ENCODE data around the gene HSDL1.

HSDL1 gene

DNA sequence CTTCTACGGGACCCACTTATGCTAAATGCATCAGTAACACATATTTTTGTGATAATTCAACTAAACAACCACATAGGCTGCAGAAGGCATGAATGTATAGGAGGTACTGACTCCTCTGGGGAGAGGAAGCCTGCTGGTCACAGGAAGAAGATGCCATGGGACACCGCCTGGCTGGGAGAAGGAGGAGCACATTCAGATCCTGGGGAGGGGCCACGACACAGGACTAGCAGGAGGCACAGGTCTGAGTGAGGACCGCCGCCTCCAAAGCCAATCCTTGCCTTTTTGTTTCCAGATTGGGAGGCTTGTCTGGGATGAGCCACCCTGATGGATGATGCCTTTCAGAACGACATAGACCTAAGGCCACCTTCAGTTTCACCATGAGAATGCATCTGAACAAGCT, 62.9 kb downstream of the HSDL1 start:
- DNase-seq (ENCODE audit: low read depth, low spot score), result peak; percentile 34

DNA sequence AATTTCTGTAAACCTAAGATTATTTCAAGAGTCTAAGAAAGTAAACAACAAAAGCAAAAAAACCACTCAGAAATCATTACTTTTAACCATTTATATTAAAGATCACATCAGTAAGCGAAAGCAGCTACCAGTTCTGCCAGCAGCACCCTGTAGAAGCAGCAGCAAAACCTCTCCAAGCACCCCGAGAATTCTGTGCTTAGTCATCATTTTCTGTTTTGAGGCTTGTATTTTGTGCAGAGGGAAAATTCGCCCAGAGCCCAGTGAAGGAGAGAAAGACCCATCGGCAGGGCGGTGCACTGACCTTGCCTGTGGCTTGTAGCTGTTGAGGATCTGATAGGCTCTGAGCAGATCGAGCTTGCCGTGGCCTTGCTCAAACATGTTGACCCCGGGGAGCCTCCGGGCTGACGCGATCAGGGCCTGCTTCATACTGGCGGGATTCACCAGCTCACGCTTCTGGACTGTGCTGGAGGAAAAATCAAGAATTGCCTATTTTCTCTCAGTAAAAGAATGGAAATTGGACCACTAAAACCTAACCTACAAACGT, 63.5 kb downstream of the HSDL1 start:
- no peak for DNase-seq (ENCODE audit: low read depth, low spot score)

DNA sequence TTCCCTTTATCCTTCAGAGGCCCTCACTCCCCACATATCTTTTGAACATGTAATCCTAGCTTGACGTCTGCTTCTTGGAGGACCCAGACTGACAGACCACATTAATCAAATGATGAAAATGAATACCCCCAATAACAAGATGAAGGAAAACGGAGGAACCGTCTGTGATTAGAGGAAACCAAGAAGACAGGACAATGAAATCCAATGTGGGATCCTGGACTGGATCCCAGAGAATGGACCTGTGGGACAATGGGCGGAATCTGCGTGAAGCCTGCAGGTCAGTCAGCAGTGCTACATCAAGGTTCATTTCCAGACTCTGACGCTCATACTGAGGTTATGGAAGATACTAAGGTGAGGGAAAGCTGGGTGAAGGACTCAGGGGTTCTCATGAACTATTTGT, 64.2 kb downstream of the HSDL1 start:
- DNase-seq (ENCODE audit: low read depth, low spot score), result no peak

DNA sequence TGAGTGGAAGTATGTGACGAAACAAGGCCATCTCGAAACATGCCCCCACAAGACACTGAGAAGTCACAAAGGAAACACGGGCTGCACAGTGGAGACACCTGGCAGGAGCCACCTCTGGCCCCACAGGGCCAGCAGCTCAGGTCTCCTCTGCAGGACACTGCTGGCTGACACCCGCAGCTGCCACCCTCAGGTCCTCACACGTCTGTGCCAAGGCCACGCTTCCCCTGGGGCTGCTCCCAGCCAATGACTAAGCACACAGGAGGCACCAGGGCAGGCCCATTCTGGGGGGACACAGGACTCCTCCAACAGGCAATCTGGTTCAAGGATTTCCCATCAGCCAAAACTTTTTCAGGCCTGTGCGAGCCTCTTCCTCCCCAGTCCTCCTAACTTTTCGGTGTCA, 64.6 kb downstream of the HSDL1 start:
- no peak for DNase-seq (ENCODE audit: low read depth, low spot score)

DNA sequence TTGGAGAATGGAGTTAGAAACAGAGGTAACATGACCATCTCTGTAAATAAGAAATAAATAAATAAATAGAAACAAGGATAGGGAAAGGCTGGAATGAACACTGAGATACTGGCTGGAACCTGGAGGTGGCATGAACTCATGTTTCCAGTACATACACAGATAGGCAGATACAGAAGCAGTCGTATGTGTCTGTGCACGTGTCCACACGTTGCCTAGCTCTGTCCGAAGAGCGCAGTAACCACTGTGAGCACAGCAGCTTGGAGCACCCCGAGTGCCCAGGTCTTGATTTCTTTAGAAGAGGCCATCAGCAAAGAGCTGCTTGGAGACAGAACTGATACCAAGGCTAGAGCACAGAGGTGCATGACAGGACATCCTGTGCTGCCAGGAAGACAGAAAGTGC, 65.3 kb downstream of the HSDL1 start:
- no peak for DNase-seq (ENCODE audit: low read depth, low spot score)

DNA sequence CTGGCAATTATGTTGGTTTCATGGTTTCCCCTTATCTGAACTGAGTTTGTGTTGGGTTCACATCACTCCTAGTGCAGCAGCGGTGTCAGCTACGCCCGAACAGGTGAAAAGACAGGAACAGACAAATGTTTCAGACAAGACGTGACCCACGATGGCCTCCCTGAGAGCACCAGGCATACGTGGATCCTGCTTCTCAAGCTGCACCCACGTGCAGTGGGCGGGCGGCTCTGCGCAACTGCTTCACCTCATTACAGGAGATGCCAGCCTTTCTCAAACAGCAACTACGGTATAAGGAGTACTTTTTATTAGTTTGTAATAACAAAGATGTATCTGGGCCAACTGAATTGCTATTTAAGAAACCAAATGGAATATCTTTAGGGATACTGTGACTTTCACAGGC, 69.6 kb downstream of the HSDL1 start:
- no peak for DNase-seq (ENCODE audit: low read depth, low spot score)

DNA sequence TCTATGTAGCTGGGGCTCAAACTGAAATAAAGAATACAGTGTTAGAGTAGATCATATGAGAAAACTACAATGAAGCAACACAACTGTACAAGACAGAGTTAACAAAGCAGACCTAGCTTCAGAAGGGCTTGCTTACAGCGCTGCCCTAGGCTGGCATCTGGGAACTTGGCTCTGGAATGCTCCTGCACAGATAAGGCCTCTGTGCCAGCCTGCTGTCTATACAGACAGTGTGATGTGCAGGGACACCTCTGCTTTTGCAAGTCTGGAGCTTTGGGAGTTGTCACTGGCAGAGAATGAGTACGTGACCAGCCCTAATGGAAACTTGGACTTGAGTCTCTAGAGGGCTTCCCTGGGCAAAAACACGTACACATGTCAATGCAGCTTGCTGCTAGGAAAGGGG, 70.3 kb downstream of the HSDL1 start:
- no peak for DNase-seq (ENCODE audit: low read depth, low spot score)
